ENCODE results near the gene CREB3L2. TPM values are rescaled to one million over a fixed set of nuclear protein-coding genes. Genes with fewer than 3 reads are reported as not detected.

CREB3L2 gene
- total RNA-seq, 1 experiment from 2014 or later, result 60.6 TPM

DNA sequence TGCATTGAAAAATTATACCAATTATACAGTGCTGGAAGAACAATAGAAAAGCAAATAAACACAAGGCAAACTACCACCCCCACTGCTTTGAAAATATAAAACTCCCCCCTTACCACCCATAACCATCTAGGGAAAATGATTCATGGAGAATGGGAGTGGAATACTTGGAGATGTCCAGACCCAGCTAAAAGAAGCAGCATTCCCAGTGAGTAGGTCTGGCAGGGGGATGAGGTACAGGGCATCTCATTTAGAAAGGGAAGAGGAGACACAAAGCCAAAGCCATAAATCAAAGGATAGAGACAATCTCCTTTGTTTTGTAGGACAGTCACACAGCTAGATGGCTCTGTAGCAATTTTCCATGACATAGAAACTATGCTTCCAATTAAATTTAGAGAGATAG lies 119.1 kb downstream of the CREB3L2 start:
- Mint-ChIP-seq H3K36me3 (peaks cover 64% of the 10 kb centered on the region), H3K4me1 (peaks cover 56% of the 10 kb centered on the region), H3K27ac (no peak overlapping the region)

DNA sequence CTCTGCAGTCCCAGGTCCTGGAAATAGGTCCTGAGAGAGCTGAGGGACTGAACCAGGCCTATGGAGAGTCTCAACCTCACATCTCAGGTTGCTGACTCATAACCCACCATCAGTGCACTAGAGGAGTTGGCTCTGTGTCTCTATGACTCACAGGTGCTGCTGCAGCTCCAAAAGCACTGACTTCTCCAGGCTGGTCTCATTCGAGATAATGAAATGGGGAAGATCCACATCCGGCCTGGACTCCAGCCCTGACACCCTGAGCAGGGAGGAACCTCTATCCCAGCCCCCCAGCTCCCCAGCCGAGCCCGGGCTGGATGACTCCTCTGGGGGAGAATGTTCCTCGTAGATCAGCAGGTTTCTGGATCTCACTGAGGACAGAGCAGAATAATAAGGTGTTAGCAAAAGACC lies 119.6 kb downstream of the CREB3L2 start:
- Mint-ChIP-seq H3K36me3 (peaks cover 64% of the 10 kb centered on the region), H3K27ac (peak overlapping the region; percentile 57; the same call in 1 of the 2 replicates), H3K4me3 (no peak overlapping the region), H3K9me3 (peaks cover 9% of the 10 kb centered on the region), H3K27me3 (ENCODE audit: low read depth) (no peaks in the 10 kb centered on the region), H3K4me1 (peaks cover 61% of the 10 kb centered on the region)
- DNase-seq (ENCODE audit: low spot score), result no peak
- ChIA-PET POLR2A (interaction anchor here (0.8 kb wide), 1 partner anchor 8 kb away, joined by 3 read pairs; no protein-coding TSS in a partner anchor), CTCF (no interaction called here)
- no peak for ATAC-seq
- TF ChIP-seq, protein P1, sequence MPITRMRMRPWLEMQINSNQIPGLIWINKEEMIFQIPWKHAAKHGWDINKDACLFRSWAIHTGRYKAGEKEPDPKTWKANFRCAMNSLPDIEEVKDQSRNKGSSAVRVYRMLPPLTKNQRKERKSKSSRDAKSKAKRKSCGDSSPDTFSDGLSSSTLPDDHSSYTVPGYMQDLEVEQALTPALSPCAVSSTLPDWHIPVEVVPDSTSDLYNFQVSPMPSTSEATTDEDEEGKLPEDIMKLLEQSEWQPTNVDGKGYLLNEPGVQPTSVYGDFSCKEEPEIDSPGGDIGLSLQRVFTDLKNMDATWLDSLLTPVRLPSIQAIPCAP (CRISPR knock-in tag; IDR thresholded peaks at IDR 0.05), result no peak
- TF ChIP-seq, protein P2, sequence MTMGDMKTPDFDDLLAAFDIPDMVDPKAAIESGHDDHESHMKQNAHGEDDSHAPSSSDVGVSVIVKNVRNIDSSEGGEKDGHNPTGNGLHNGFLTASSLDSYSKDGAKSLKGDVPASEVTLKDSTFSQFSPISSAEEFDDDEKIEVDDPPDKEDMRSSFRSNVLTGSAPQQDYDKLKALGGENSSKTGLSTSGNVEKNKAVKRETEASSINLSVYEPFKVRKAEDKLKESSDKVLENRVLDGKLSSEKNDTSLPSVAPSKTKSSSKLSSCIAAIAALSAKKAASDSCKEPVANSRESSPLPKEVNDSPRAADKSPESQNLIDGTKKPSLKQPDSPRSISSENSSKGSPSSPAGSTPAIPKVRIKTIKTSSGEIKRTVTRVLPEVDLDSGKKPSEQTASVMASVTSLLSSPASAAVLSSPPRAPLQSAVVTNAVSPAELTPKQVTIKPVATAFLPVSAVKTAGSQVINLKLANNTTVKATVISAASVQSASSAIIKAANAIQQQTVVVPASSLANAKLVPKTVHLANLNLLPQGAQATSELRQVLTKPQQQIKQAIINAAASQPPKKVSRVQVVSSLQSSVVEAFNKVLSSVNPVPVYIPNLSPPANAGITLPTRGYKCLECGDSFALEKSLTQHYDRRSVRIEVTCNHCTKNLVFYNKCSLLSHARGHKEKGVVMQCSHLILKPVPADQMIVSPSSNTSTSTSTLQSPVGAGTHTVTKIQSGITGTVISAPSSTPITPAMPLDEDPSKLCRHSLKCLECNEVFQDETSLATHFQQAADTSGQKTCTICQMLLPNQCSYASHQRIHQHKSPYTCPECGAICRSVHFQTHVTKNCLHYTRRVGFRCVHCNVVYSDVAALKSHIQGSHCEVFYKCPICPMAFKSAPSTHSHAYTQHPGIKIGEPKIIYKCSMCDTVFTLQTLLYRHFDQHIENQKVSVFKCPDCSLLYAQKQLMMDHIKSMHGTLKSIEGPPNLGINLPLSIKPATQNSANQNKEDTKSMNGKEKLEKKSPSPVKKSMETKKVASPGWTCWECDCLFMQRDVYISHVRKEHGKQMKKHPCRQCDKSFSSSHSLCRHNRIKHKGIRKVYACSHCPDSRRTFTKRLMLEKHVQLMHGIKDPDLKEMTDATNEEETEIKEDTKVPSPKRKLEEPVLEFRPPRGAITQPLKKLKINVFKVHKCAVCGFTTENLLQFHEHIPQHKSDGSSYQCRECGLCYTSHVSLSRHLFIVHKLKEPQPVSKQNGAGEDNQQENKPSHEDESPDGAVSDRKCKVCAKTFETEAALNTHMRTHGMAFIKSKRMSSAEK (CRISPR knock-in tag; IDR thresholded peaks at IDR 0.05; ENCODE audit: borderline replicate concordance), result no peak
- TF ChIP-seq HMGA2 (CRISPR knock-in tag; IDR thresholded peaks at IDR 0.05), result no peak
- TF ChIP-seq KAT7 (CRISPR knock-in tag; IDR thresholded peaks at IDR 0.05; ENCODE audit: borderline replicate concordance), result no peak
- no peak for TF ChIP-seq EMX1 (CRISPR knock-in tag; IDR thresholded peaks at IDR 0.05)
- TF ChIP-seq, protein P3, sequence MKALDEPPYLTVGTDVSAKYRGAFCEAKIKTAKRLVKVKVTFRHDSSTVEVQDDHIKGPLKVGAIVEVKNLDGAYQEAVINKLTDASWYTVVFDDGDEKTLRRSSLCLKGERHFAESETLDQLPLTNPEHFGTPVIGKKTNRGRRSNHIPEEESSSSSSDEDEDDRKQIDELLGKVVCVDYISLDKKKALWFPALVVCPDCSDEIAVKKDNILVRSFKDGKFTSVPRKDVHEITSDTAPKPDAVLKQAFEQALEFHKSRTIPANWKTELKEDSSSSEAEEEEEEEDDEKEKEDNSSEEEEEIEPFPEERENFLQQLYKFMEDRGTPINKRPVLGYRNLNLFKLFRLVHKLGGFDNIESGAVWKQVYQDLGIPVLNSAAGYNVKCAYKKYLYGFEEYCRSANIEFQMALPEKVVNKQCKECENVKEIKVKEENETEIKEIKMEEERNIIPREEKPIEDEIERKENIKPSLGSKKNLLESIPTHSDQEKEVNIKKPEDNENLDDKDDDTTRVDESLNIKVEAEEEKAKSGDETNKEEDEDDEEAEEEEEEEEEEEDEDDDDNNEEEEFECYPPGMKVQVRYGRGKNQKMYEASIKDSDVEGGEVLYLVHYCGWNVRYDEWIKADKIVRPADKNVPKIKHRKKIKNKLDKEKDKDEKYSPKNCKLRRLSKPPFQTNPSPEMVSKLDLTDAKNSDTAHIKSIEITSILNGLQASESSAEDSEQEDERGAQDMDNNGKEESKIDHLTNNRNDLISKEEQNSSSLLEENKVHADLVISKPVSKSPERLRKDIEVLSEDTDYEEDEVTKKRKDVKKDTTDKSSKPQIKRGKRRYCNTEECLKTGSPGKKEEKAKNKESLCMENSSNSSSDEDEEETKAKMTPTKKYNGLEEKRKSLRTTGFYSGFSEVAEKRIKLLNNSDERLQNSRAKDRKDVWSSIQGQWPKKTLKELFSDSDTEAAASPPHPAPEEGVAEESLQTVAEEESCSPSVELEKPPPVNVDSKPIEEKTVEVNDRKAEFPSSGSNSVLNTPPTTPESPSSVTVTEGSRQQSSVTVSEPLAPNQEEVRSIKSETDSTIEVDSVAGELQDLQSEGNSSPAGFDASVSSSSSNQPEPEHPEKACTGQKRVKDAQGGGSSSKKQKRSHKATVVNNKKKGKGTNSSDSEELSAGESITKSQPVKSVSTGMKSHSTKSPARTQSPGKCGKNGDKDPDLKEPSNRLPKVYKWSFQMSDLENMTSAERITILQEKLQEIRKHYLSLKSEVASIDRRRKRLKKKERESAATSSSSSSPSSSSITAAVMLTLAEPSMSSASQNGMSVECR (CRISPR knock-in tag; IDR thresholded peaks at IDR 0.05; ENCODE audit: borderline replicate concordance), result no peak
- TF ChIP-seq, protein P4, sequence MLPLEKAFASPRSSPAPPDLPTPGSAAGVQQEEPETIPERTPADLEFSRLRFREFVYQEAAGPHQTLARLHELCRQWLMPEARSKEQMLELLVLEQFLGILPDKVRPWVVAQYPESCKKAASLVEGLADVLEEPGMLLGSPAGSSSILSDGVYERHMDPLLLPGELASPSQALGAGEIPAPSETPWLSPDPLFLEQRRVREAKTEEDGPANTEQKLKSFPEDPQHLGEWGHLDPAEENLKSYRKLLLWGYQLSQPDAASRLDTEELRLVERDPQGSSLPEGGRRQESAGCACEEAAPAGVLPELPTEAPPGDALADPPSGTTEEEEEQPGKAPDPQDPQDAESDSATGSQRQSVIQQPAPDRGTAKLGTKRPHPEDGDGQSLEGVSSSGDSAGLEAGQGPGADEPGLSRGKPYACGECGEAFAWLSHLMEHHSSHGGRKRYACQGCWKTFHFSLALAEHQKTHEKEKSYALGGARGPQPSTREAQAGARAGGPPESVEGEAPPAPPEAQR (CRISPR knock-in tag; IDR thresholded peaks at IDR 0.05), result no peak

More for the DNA sequence above, 119.1 kb downstream of the CREB3L2 start:
- Mint-ChIP-seq H3K27me3 (ENCODE audit: low read depth) (no peaks in the 10 kb centered on the region), H3K4me3 (no peak overlapping the region), H3K9me3 (peaks cover 9% of the 10 kb centered on the region)
- no peak for DNase-seq (ENCODE audit: low spot score)
- ChIA-PET CTCF (no interaction called here), POLR2A (no interaction called here)
- no peak for ATAC-seq
- TF ChIP-seq CREM (CRISPR knock-in tag; IDR thresholded peaks at IDR 0.05), result no peak
- TF ChIP-seq ETV6 (CRISPR knock-in tag; IDR thresholded peaks at IDR 0.05), result no peak
- TF ChIP-seq, protein P1 (CRISPR knock-in tag; IDR thresholded peaks at IDR 0.05), result no peak
- TF ChIP-seq RELA (CRISPR knock-in tag; IDR thresholded peaks at IDR 0.05; ENCODE audit: borderline replicate concordance), result no peak
- TF ChIP-seq, protein P3 (CRISPR knock-in tag; IDR thresholded peaks at IDR 0.05; ENCODE audit: borderline replicate concordance), result no peak
- TF ChIP-seq GABPB1 (CRISPR knock-in tag; IDR thresholded peaks at IDR 0.05), result no peak
- no peak for TF ChIP-seq SP1 (CRISPR knock-in tag; conservative IDR thresholded peaks at IDR 0.05)
- TF ChIP-seq, protein P5, sequence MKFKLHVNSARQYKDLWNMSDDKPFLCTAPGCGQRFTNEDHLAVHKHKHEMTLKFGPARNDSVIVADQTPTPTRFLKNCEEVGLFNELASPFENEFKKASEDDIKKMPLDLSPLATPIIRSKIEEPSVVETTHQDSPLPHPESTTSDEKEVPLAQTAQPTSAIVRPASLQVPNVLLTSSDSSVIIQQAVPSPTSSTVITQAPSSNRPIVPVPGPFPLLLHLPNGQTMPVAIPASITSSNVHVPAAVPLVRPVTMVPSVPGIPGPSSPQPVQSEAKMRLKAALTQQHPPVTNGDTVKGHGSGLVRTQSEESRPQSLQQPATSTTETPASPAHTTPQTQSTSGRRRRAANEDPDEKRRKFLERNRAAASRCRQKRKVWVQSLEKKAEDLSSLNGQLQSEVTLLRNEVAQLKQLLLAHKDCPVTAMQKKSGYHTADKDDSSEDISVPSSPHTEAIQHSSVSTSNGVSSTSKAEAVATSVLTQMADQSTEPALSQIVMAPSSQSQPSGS (CRISPR knock-in tag; IDR thresholded peaks at IDR 0.05; ENCODE audit: borderline replicate concordance, low read depth), result no peak
- TF ChIP-seq, protein P6, sequence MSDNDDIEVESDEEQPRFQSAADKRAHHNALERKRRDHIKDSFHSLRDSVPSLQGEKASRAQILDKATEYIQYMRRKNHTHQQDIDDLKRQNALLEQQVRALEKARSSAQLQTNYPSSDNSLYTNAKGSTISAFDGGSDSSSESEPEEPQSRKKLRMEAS (CRISPR knock-in tag; IDR thresholded peaks at IDR 0.05), result no peak
- no peak for TF ChIP-seq RORB (CRISPR knock-in tag; IDR thresholded peaks at IDR 0.05)
